Calu3 (cell line): ENCODE data around the gene FAM167B. TPM values are rescaled to one million over a fixed set of nuclear protein-coding genes. Genes with fewer than 3 reads are reported as not detected.
A peak's percentile ranks its signal among the peaks of the same experiment; 100 is the strongest.

ENCODE experiments used
- BruUV-seq: library from RNA; stranded (reverse); fragments of 400-500 nt; replicated peaks from 2 replicates; lab custom pipeline; 2021; lab: Mats Ljungman, UMichigan
- CTCF ChIA-PET: fragments of 300-600 bp; sonication (Branson Sonifier 250); formaldehyde crosslinking; loops from one replicate; lab custom pipeline; 2022; ENCODE audit warnings: antibody characterized with exemption; lab: Charles Lee
- DNase-seq: peaks from one replicate; pipeline ENCODE4 v3.0.0; 2022
- H3K27ac Mint-ChIP-seq: one replicate; pipeline ENCODE4 v1.8.0; 2022; ENCODE audit warnings: mixed read lengths; ENCODE audit not compliant: unreplicated experiment
- H3K27me3 Mint-ChIP-seq: one replicate; pipeline ENCODE4 v1.8.0; 2022; ENCODE audit warnings: mixed read lengths; ENCODE audit not compliant: unreplicated experiment
- H3K36me3 Mint-ChIP-seq: one replicate; pipeline ENCODE4 v1.8.0; 2022; ENCODE audit warnings: mild to moderate bottlenecking, moderate library complexity, mixed read lengths; ENCODE audit not compliant: insufficient read depth, unreplicated experiment
- H3K4me1 Mint-ChIP-seq: one replicate; pipeline ENCODE4 v1.8.0; 2022; ENCODE audit warnings: mild to moderate bottlenecking, low read depth, mixed read lengths; ENCODE audit not compliant: unreplicated experiment
- H3K4me3 Mint-ChIP-seq: one replicate; pipeline ENCODE4 v1.8.0; 2022; ENCODE audit warnings: mild to moderate bottlenecking, low read depth, moderate library complexity, mixed read lengths; ENCODE audit not compliant: unreplicated experiment
- H3K9me3 Mint-ChIP-seq: one replicate; pipeline ENCODE4 v1.8.0; 2022; ENCODE audit warnings: low read depth, mixed read lengths; ENCODE audit not compliant: unreplicated experiment
- intact Hi-C: fragments of 100-400 bp; cut with micrococcal nuclease; formaldehyde crosslinking; loops from one replicate; pipeline ENCODE4 v1.10.0; 2022; ENCODE audit not compliant: unreplicated experiment
- total RNA-seq: library from RNA; stranded (reverse); gene quantifications from 2 replicates; pipeline ENCODE4 v1.2.3, GENCODE V29; 2022
- TF ChIP-seq, protein P1 (sequence below): fragments of 200-600 bp; IDR thresholded peaks from one replicate; pipeline ENCODE4 v1.8.0; 2022; ENCODE audit warnings: antibody characterized with exemption; ENCODE audit not compliant: unreplicated experiment

FAM167B gene
- total RNA-seq, 1 experiment from 2014 or later = 1.8 TPM

GRCh38 chr1:32205401-32206370 is 41.3 kb upstream of the FAM167B start, which contains the start of gene IQCC:
Gene IQCC, plus strand, starts transcription at chr1:32205671. Its CDS starts 11 bp downstream, at chr1:32205682.
- H3K36me3 Mint-ChIP-seq = peaks cover 63% of the 10 kb centered on the region
- H3K27me3 Mint-ChIP-seq = no peaks in the 10 kb centered on the region
- CTCF ChIA-PET = interaction anchor here (0.6 to 0.9 kb wide), 3 partner anchors 9 to 39 kb away, joined by 3 to 4 read pairs (median 3); no protein-coding TSS in a partner anchor
- H3K27ac Mint-ChIP-seq = peak within 1 kb of the TSS; percentile 86
- H3K9me3 Mint-ChIP-seq = no peaks in the 10 kb centered on the region
- TF ChIP-seq, protein P1, sequence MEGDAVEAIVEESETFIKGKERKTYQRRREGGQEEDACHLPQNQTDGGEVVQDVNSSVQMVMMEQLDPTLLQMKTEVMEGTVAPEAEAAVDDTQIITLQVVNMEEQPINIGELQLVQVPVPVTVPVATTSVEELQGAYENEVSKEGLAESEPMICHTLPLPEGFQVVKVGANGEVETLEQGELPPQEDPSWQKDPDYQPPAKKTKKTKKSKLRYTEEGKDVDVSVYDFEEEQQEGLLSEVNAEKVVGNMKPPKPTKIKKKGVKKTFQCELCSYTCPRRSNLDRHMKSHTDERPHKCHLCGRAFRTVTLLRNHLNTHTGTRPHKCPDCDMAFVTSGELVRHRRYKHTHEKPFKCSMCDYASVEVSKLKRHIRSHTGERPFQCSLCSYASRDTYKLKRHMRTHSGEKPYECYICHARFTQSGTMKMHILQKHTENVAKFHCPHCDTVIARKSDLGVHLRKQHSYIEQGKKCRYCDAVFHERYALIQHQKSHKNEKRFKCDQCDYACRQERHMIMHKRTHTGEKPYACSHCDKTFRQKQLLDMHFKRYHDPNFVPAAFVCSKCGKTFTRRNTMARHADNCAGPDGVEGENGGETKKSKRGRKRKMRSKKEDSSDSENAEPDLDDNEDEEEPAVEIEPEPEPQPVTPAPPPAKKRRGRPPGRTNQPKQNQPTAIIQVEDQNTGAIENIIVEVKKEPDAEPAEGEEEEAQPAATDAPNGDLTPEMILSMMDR = no peak
- intact Hi-C loops = no loop called here
- TSS peak; percentile 87 for BruUV-seq
- peaks cover 19% of the 10 kb centered on the region for H3K4me1 Mint-ChIP-seq
- peak within 1 kb of the TSS; percentile 86 for H3K4me3 Mint-ChIP-seq
- DNase-seq = peak; percentile 93

DNA sequence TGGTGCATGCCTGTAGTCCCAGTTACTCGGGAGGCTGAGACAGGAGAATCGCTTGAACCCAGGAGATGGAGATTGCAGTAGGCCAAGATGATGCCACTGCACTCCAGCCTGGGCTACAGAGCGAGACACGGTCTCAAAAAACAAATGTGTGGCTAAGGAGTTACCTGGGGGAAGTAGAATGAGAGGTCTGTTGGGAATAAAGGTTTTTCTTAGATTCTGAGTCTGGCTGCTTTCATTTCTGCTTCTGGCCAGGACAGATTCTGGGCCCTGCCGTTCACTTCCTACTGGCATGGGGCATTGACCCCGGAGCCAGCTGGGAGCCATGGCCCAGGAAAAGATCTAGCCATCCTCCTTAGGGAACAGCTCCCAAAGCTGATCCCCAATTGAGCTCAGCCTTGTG is 38.6 kb upstream of the FAM167B start:
- peaks cover 10% of the 10 kb centered on the region for H3K4me1 Mint-ChIP-seq
- TF ChIP-seq, protein P1 = no peak
- CTCF ChIA-PET = no interaction called here
- intact Hi-C loops = no loop called here
- no peaks in the 10 kb centered on the region for H3K27me3 Mint-ChIP-seq
- no TSS peak for BruUV-seq
- H3K4me3 Mint-ChIP-seq = no peak overlapping the region
- H3K27ac Mint-ChIP-seq = peak overlapping the region; percentile 72
- H3K9me3 Mint-ChIP-seq = no peaks in the 10 kb centered on the region
- H3K36me3 Mint-ChIP-seq = peaks cover 69% of the 10 kb centered on the region
- DNase-seq = no peak

DNA sequence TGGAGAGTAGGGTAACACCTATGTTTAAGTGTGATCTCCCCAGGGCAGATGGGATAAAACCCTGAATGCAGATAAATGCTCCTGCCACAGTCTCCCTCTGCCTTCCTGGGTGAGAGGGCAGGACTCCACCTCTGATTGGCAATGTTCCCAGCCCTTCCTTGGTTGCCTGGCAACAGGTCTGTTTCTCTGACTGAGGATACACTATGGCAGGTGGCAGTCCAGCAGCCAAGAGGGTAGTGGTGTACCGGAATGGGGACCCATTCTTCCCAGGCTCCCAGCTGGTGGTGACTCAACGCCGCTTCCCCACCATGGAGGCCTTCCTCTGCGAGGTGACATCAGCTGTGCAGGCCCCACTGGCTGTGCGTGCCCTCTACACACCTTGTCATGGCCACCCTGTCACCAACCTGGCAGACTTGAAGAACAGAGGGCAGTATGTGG is 38.1 kb upstream of the FAM167B start, which contains the start of gene DCDC2B:
TSS of gene DCDC2B (plus strand) at position 199 of the 438 bp plus-strand sequence. CDS start at position 204, 5 bp downstream.
- Mint-ChIP-seq H3K36me3 (peaks cover 72% of the 10 kb centered on the region), H3K4me3 (no peak within 1 kb of the TSS), H3K27me3 (no peaks in the 10 kb centered on the region), H3K9me3 (no peaks in the 10 kb centered on the region), H3K4me1 (peaks cover 10% of the 10 kb centered on the region), H3K27ac (peak within 1 kb of the TSS; percentile 72)
- no TSS peak for BruUV-seq
- TF ChIP-seq, protein P1 = no peak
- CTCF ChIA-PET = interaction anchor here (0.5 kb wide), 1 partner anchor 753 kb away, joined by 3 read pairs; no protein-coding TSS in a partner anchor
- peak; percentile 91 for DNase-seq
- intact Hi-C loops = no loop called here

DNA sequence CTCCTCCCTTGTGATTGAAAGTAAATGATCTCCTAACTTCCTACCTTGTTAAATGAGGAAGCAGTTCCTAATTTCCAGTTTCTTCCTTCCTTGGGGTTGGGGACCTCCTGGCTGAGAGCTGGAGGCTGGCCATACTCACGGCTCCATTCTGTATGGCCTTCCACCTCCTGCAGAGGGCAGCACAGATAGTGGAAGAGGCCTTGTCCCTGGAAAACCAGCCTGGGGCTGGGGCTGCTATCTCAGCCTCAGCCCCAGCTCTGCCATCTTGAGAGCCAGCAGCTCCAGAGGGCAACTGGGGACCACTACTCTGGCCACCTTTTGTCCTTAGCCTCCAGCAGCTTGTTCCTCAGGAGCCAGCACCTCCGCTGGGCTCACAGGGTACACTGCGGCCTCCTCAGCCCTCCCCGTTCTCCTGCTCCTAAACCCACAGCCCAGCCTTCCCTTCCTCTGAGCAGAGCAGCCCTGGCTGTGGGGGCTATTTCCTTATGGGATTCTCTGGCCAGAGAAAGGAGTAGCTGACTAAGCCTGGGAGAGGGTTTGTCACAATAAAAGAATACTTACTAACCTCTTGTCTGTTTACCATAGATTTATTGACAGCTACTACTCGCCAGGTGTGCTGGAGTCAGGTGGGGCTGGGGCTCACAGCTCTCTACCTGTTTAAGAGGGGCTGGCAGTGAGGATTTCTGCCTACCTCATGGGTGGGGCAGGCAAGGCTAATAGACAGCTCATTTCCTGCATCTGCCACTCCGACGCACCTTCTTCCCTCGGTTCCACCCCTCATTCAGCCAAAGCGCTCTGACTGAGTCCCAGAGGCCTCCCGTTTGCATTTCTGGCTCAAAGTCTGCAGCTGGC is 31.2 kb upstream of the FAM167B start:
- TF ChIP-seq, protein P1 = peak; percentile 68
- intact Hi-C loops = loop anchor here (1.0 to 5.0 kb wide), 2 partner anchors 100 to 196 kb away; no protein-coding TSS in a partner anchor
- Mint-ChIP-seq H3K36me3 (peaks cover 66% of the 10 kb centered on the region), H3K27me3 (no peaks in the 10 kb centered on the region), H3K9me3 (no peaks in the 10 kb centered on the region), H3K27ac (no peak overlapping the region), H3K4me3 (no peak overlapping the region), H3K4me1 (peaks cover 5% of the 10 kb centered on the region)
- no TSS peak for BruUV-seq
- CTCF ChIA-PET = interaction anchor here (0.8 to 2.4 kb wide), 6 partner anchors 20 to 179 kb away, joined by 3 to 13 read pairs (median 6); partner anchors contain the start of gene BSDC1
- peak; percentile 74 for DNase-seq
